GM18909 (cell line): ENCODE measurements around the gene NSUN4.
"Not testable (repeated sequence)": the region's sequence is repeated elsewhere in the genome, so short reads cannot be mapped to it uniquely, and the experiment has no call there.

Source experiments
- ATAC-seq: cut with Tn5 transposase; IDR thresholded peaks from one replicate; pipeline ENCODE4 v1.9.1; 2021; ENCODE audit warnings: mild to moderate bottlenecking; ENCODE audit not compliant: unreplicated experiment, poor library complexity

The NSUN4 gene

GRCh38 chr1:46340404-46341221 lies at the start of gene NSUN4:
TSS of gene NSUN4 (plus strand) at chr1:46340807. CDS start at chr1:46340827, 20 bp downstream.
- peak; percentile 79 for ATAC-seq

- ATAC-seq, result no peak
These were observed 45.3 kb upstream of the NSUN4 start for GRCh38 chr1:46295306-46295705.

- ATAC-seq, result no peak
These were observed 42.2 kb upstream of the NSUN4 start for GRCh38 chr1:46298387-46298786.

- no peak for ATAC-seq
These were observed 39.8 kb upstream of the NSUN4 start for GRCh38 chr1:46300673-46301405.

- no peak for ATAC-seq
These were observed 39.2 kb upstream of the NSUN4 start for GRCh38 chr1:46301406-46301807.

- peak; percentile 31 for ATAC-seq
These were observed 38.6 kb upstream of the NSUN4 start for GRCh38 chr1:46301808-46302640.

GRCh38 chr1:46302641-46303037 lies 38.0 kb upstream of the NSUN4 start:
- ATAC-seq, result peak; percentile 14

- ATAC-seq, result peak; percentile 84
These were observed 37.4 kb upstream of the NSUN4 start, which contains the start of the genes LRRC41 and UQCRH for GRCh38 chr1:46303038-46303871. TSS of gene LRRC41 (minus strand) at chr1:46303616. CDS start at chr1:46303322, 294 bp downstream. TSS of gene UQCRH (plus strand) at chr1:46303698. CDS start at chr1:46303767, 69 bp downstream.

- ATAC-seq, result no peak
These were observed 36.7 kb upstream of the NSUN4 start for GRCh38 chr1:46303872-46304326.

GRCh38 chr1:46306159-46306530 lies 34.5 kb upstream of the NSUN4 start:
- no peak for ATAC-seq

GRCh38 chr1:46309401-46310159 lies 31.0 kb upstream of the NSUN4 start:
- ATAC-seq, result no peak

- no peak for ATAC-seq
These were observed 30.3 kb upstream of the NSUN4 start for GRCh38 chr1:46310321-46310720.

GRCh38 chr1:46315669-46316403 lies 24.8 kb upstream of the NSUN4 start:
- no peak for ATAC-seq

GRCh38 chr1:46317323-46317722 lies 23.3 kb upstream of the NSUN4 start:
- ATAC-seq, result no peak

- not testable (repeated sequence) for ATAC-seq
These were observed 21.3 kb upstream of the NSUN4 start for GRCh38 chr1:46319301-46319700.

GRCh38 chr1:46319960-46320914 lies 20.4 kb upstream of the NSUN4 start:
- not testable (repeated sequence) for ATAC-seq

- not testable (repeated sequence) for ATAC-seq
These were observed 18.4 kb upstream of the NSUN4 start for GRCh38 chr1:46322191-46322590.
